Skeletal muscle tissue (tissue), 4 donors: ENCODE results near the gene OTUB1. TPM values are rescaled to one million over a fixed set of nuclear protein-coding genes. Genes with fewer than 3 reads are reported as not detected.
"Not testable (repeated sequence)": the region's sequence is repeated elsewhere in the genome, so short reads cannot be mapped to it uniquely, and the experiment has no call there.

Source experiments
- H3K27ac ChIP-seq: one replicate; pipeline ENCODE4 v1.7.0; 2013; ENCODE audit warnings: mild to moderate bottlenecking, low read depth, low read length, inconsistent platforms
- H3K27me3 ChIP-seq, 3 donors: one replicate each; pipeline ENCODE4 v1.7.0; 2013; ENCODE audit warnings: low read length in 3 of 3; ENCODE audit not compliant: control insufficient read depth in 3 of 3, insufficient read depth in 3 of 3
- H3K36me3 ChIP-seq, 3 donors: one replicate each; pipeline ENCODE4 v1.7.0; 2013; ENCODE audit warnings: low read length in 3 of 3; ENCODE audit not compliant: control insufficient read depth in 3 of 3, insufficient read depth in 3 of 3
- H3K4me1 ChIP-seq, 3 donors: one replicate each; pipeline ENCODE4 v1.7.0; 2013; ENCODE audit warnings: low read length in 3 of 3, mild to moderate bottlenecking in 3 of 3; ENCODE audit not compliant: control insufficient read depth in 3 of 3, insufficient read depth in 3 of 3
- H3K4me3 ChIP-seq, 3 donors: one replicate each; pipeline ENCODE4 v1.7.0; 2013; ENCODE audit warnings: low read length in 3 of 3
- H3K9ac ChIP-seq, 3 donors: one replicate each; pipeline ENCODE4 v1.7.0; 2013; ENCODE audit warnings: low read length in 3 of 3, mild to moderate bottlenecking in 3 of 3, moderate library complexity in 2 of 3, low read depth in 1 of 3
- H3K9me3 ChIP-seq, 3 donors: one replicate each; pipeline ENCODE4 v1.7.0; 2013; ENCODE audit warnings: low read length in 3 of 3; ENCODE audit not compliant: control insufficient read depth in 3 of 3
- total RNA-seq: library from RNA; depleted of rRNA; stranded (reverse); fragments of >200 nt; gene quantifications from one replicate; pipeline ENCODE4 v1.2.3, GENCODE V29; 2014
- donor health status: Osteomylitis.

The OTUB1 gene
- total RNA-seq, 1 donor from 2014 or later: 18.3 TPM

GRCh38 chr11:63973912-63974258 lies 12.4 kb upstream of the OTUB1 start:
- not testable (repeated sequence) for H3K27ac ChIP-seq, H3K27me3 ChIP-seq, H3K9me3 ChIP-seq, H3K9ac ChIP-seq, H3K4me3 ChIP-seq
- Histone ChIP-seq H3K36me3 (peaks cover 12 to 15% (median 12%) of the 10 kb centered on the region in 3 donors), H3K4me1 (peaks cover 17 to 31% (median 20%) of the 10 kb centered on the region in 3 donors)

- Histone ChIP-seq H3K36me3 (peaks cover 16 to 20% (median 16%) of the 10 kb centered on the region in 3 donors), H3K27me3 (peaks cover 0 to 4% (median 0%) of the 10 kb centered on the region in 3 donors), H3K4me1 (peaks cover 17 to 37% (median 20%) of the 10 kb centered on the region in 3 donors), H3K9ac (peak within 1 kb of the TSS; percentile 99 to 100 (median 99)), H3K9me3 (no peaks in the 10 kb centered on the region), H3K27ac (peak within 1 kb of the TSS; percentile 100), H3K4me3 (peak within 1 kb of the TSS; percentile 93 to 99 (median 96))
Observed at GRCh38 chr11:63974259-63975143, 11.7 kb upstream of the OTUB1 start, which contains the start of gene COX8A. Gene COX8A (plus strand): TSS chr11:63974620. CDS start chr11:63974681, 61 bp downstream.

GRCh38 chr11:63978551-63979239 lies 7.5 kb upstream of the OTUB1 start:
- Histone ChIP-seq H3K9me3 (no peaks in the 10 kb centered on the region), H3K27ac (no peak overlapping the region), H3K27me3 (no peaks in the 10 kb centered on the region), H3K4me3 (no peak overlapping the region), H3K4me1 (peaks cover 17 to 40% (median 20%) of the 10 kb centered on the region in 3 donors), H3K36me3 (peaks cover 16 to 20% (median 16%) of the 10 kb centered on the region in 3 donors), H3K9ac (no peak overlapping the region)

- H3K9ac ChIP-seq: peak overlapping the region in 1 of 3 donors; percentile 25
- no peaks in the 10 kb centered on the region for H3K27me3 ChIP-seq
- no peaks in the 10 kb centered on the region for H3K9me3 ChIP-seq
- peaks cover 16 to 20% (median 16%) of the 10 kb centered on the region in 3 donors for H3K36me3 ChIP-seq
- no peak overlapping the region for H3K27ac ChIP-seq
- no peak overlapping the region for H3K4me3 ChIP-seq
- peaks cover 17 to 40% (median 20%) of the 10 kb centered on the region in 3 donors for H3K4me1 ChIP-seq
Observed at GRCh38 chr11:63979426-63979825, 6.8 kb upstream of the OTUB1 start.

GRCh38 chr11:63985812-63986155 lies 454 bp upstream of the OTUB1 start:
- Histone ChIP-seq H3K4me1 (peaks cover 18 to 28% (median 21%) of the 10 kb centered on the region in 3 donors), H3K9me3 (no peaks in the 10 kb centered on the region), H3K27ac (peak overlapping the region; percentile 76), H3K9ac (peak overlapping the region; percentile 87 to 92 (median 92)), H3K36me3 (peaks cover 5 to 12% (median 6%) of the 10 kb centered on the region in 3 donors), H3K4me3 (peak overlapping the region; percentile 80 to 94 (median 89)), H3K27me3 (no peaks in the 10 kb centered on the region)

- H3K27ac ChIP-seq: peak overlapping the region; percentile 76
- H3K36me3 ChIP-seq: peaks cover 7 to 19% (median 14%) of the 10 kb centered on the region in 3 donors
- no peaks in the 10 kb centered on the region for H3K9me3 ChIP-seq
- no peaks in the 10 kb centered on the region for H3K27me3 ChIP-seq
- peak overlapping the region; percentile 80 to 94 (median 89) for H3K4me3 ChIP-seq
- H3K4me1 ChIP-seq: peaks cover 18 to 28% (median 21%) of the 10 kb centered on the region in 3 donors
- peak overlapping the region; percentile 87 to 92 (median 92) for H3K9ac ChIP-seq
Observed at GRCh38 chr11:63986932-63987513, 785 bp downstream of the OTUB1 start.

- Histone ChIP-seq H3K27ac (no peak overlapping the region), H3K9me3 (no peaks in the 10 kb centered on the region), H3K36me3 (peaks cover 12 to 30% (median 27%) of the 10 kb centered on the region in 3 donors), H3K4me1 (peaks cover 14 to 27% (median 15%) of the 10 kb centered on the region in 3 donors), H3K9ac (no peak overlapping the region), H3K27me3 (no peaks in the 10 kb centered on the region), H3K4me3 (no peak overlapping the region)
Observed at GRCh38 chr11:63991558-63991957, 5.3 kb downstream of the OTUB1 start.

- Histone ChIP-seq H3K27me3 (no peaks in the 10 kb centered on the region), H3K9me3 (no peaks in the 10 kb centered on the region), H3K4me3 (no peak overlapping the region), H3K27ac (no peak overlapping the region), H3K9ac (no peak overlapping the region), H3K36me3 (peaks cover 20 to 45% (median 36%) of the 10 kb centered on the region in 3 donors), H3K4me1 (peaks cover 3 to 11% (median 3%) of the 10 kb centered on the region in 3 donors)
Observed at GRCh38 chr11:63993100-63993499, 6.9 kb downstream of the OTUB1 start.

- Histone ChIP-seq H3K9me3 (no peaks in the 10 kb centered on the region), H3K27me3 (no peaks in the 10 kb centered on the region), H3K36me3 (peaks cover 16 to 43% (median 34%) of the 10 kb centered on the region in 3 donors), H3K27ac (no peak overlapping the region), H3K4me1 (peaks cover 0 to 11% (median 4%) of the 10 kb centered on the region in 3 donors), H3K9ac (no peak overlapping the region), H3K4me3 (no peak overlapping the region)
Observed at GRCh38 chr11:63993993-63994392, 7.8 kb downstream of the OTUB1 start.
